SIG-M5 treated with dmso at 0.1 percent for 504 hours (cell line): ENCODE data around the gene CDKAL1.

ENCODE experiments used
- DNase-seq: peaks from one replicate; lab custom pipeline; 2025; ENCODE audit not compliant: unreplicated experiment; lab: John Stamatoyannopoulos, UW

Gene CDKAL1

GRCh38 chr6:20789162-20789561 lies 254.9 kb downstream of the CDKAL1 start:
- DNase-seq = no peak

GRCh38 chr6:20790032-20790791 lies 256.0 kb downstream of the CDKAL1 start:
- DNase-seq = no peak

GRCh38 chr6:20791074-20791473 lies 256.8 kb downstream of the CDKAL1 start:
- DNase-seq = no peak

- no peak for DNase-seq
These were observed 257.7 kb downstream of the CDKAL1 start for GRCh38 chr6:20791944-20792343.

GRCh38 chr6:20793174-20793573 lies 258.9 kb downstream of the CDKAL1 start:
- DNase-seq = no peak

- DNase-seq = no peak
These were observed 263.3 kb downstream of the CDKAL1 start for GRCh38 chr6:20797597-20797996.

GRCh38 chr6:20800229-20800628 lies 266.0 kb downstream of the CDKAL1 start:
- DNase-seq = no peak

GRCh38 chr6:20800653-20801052 lies 266.4 kb downstream of the CDKAL1 start:
- no peak for DNase-seq

GRCh38 chr6:20801595-20801994 lies 267.3 kb downstream of the CDKAL1 start:
- no peak for DNase-seq

GRCh38 chr6:20802596-20802995 lies 268.3 kb downstream of the CDKAL1 start:
- DNase-seq = no peak

- no peak for DNase-seq
These were observed 270.8 kb downstream of the CDKAL1 start for GRCh38 chr6:20805021-20805420.

GRCh38 chr6:20806669-20807068 lies 272.4 kb downstream of the CDKAL1 start:
- DNase-seq = no peak

GRCh38 chr6:20808439-20808838 lies 274.2 kb downstream of the CDKAL1 start:
- no peak for DNase-seq

GRCh38 chr6:20808924-20809323 lies 274.7 kb downstream of the CDKAL1 start:
- no peak for DNase-seq

- DNase-seq = no peak
These were observed 276.5 kb downstream of the CDKAL1 start for GRCh38 chr6:20810727-20811108.

GRCh38 chr6:20811109-20811761 lies 277.0 kb downstream of the CDKAL1 start:
- DNase-seq = no peak

GRCh38 chr6:20812776-20813175 lies 278.5 kb downstream of the CDKAL1 start:
- DNase-seq = no peak

GRCh38 chr6:20814494-20814893 lies 280.2 kb downstream of the CDKAL1 start:
- DNase-seq = no peak

- no peak for DNase-seq
These were observed 281.9 kb downstream of the CDKAL1 start for GRCh38 chr6:20816126-20816525.

GRCh38 chr6:20817806-20818320 lies 283.6 kb downstream of the CDKAL1 start:
- DNase-seq = no peak

- no peak for DNase-seq
These were observed 285.6 kb downstream of the CDKAL1 start for GRCh38 chr6:20819774-20820400.

GRCh38 chr6:20826378-20826777 lies 292.1 kb downstream of the CDKAL1 start:
- DNase-seq = no peak
